Stimulated activated CD4-positive, alpha-beta T cell treated with anti-CD3 and anti-CD28 coated beads, Interleukin-12 subunit alpha, Interleukin-12 subunit beta, amount 100 ng/mL, for 24 hours (primary cell): ENCODE measurements around the gene OR52K2.
"Not testable (repeated sequence)": the region's sequence is repeated elsewhere in the genome, so short reads cannot be mapped to it uniquely, and the experiment has no call there.

Experiments
- DNase-seq, 2 experiments: peaks; one replicate each; pipeline ENCODE4 v3.0.0-alpha.2; 2020; ENCODE audit warnings: low read depth in 2 of 2

Gene OR52K2

GRCh38 chr11:4480577-4481239 lies 31.6 kb downstream of the OR52K2 start:
- no peak for DNase-seq

- no peak for DNase-seq
Observed at GRCh38 chr11:4481240-4481582, 32.1 kb downstream of the OR52K2 start.

- no peak for DNase-seq
Observed at GRCh38 chr11:4482445-4482844, 33.4 kb downstream of the OR52K2 start, which contains the start of gene OR52K1. Gene OR52K1 (plus strand): TSS chr11:4482646. CDS start chr11:4488901, 6,255 bp downstream.

GRCh38 chr11:4484310-4484709 lies 35.2 kb downstream of the OR52K2 start:
- no peak for DNase-seq

GRCh38 chr11:4491405-4491804 lies 42.3 kb downstream of the OR52K2 start:
- not testable (repeated sequence) for DNase-seq

GRCh38 chr11:4491878-4492606 lies 42.9 kb downstream of the OR52K2 start:
- DNase-seq: no peak

GRCh38 chr11:4493480-4493818 lies 44.4 kb downstream of the OR52K2 start:
- DNase-seq: no peak

GRCh38 chr11:4495487-4495886 lies 46.4 kb downstream of the OR52K2 start:
- no peak for DNase-seq

GRCh38 chr11:4495986-4496385 lies 46.9 kb downstream of the OR52K2 start:
- no peak for DNase-seq

GRCh38 chr11:4496557-4497248 lies 47.6 kb downstream of the OR52K2 start:
- no peak for DNase-seq
